Fibroblast of skin of scalp (primary cell): ENCODE results near the gene NCAPH2.
"Not testable (repeated sequence)": the region's sequence is repeated elsewhere in the genome, so short reads cannot be mapped to it uniquely, and the experiment has no call there.

ENCODE experiments used
- DNase-seq: peaks from one replicate; pipeline ENCODE4 v3.0.0-alpha.2; 2013

The NCAPH2 gene

GRCh38 chr22:50520184-50520583, 12.2 kb downstream of the NCAPH2 start:
- not testable (repeated sequence) for DNase-seq

- no peak for DNase-seq
These were observed 12.9 kb downstream of the NCAPH2 start for GRCh38 chr22:50520826-50521453.

- no peak for DNase-seq
These were observed 13.7 kb downstream of the NCAPH2 start for GRCh38 chr22:50521710-50522109.

GRCh38 chr22:50522208-50522805, 14.3 kb downstream of the NCAPH2 start:
- no peak for DNase-seq

- no peak for DNase-seq
These were observed 14.9 kb downstream of the NCAPH2 start for GRCh38 chr22:50522806-50523438.

- no peak for DNase-seq
These were observed 15.4 kb downstream of the NCAPH2 start for GRCh38 chr22:50523458-50523805.

- no peak for DNase-seq
These were observed 16.0 kb downstream of the NCAPH2 start for GRCh38 chr22:50523806-50524675.

GRCh38 chr22:50524676-50525103, 16.7 kb downstream of the NCAPH2 start:
- no peak for DNase-seq

- peak; percentile 98 for DNase-seq
These were observed 17.3 kb downstream of the NCAPH2 start, which contains the start of gene SCO2 for GRCh38 chr22:50525104-50525857. TSS of gene SCO2 (minus strand) at chr22:50525598. CDS start at chr22:50524411, 1,187 bp downstream.

GRCh38 chr22:50525858-50526107, 17.8 kb downstream of the NCAPH2 start:
- no peak for DNase-seq

- DNase-seq, result peak; percentile 79
These were observed 18.2 kb downstream of the NCAPH2 start for GRCh38 chr22:50526108-50526833.

GRCh38 chr22:50526834-50527801, 19.1 kb downstream of the NCAPH2 start:
- no peak for DNase-seq

- no peak for DNase-seq
These were observed 20.1 kb downstream of the NCAPH2 start for GRCh38 chr22:50527921-50528681.

- DNase-seq, result no peak
These were observed 20.8 kb downstream of the NCAPH2 start for GRCh38 chr22:50528682-50529415.

GRCh38 chr22:50529416-50529896, 21.4 kb downstream of the NCAPH2 start:
- no peak for DNase-seq

GRCh38 chr22:50529897-50530579, 22.0 kb downstream of the NCAPH2 start, which contains the start of gene TYMP:
TSS of gene TYMP (minus strand) at chr22:50530012. CDS start at chr22:50529709, 303 bp downstream.
- DNase-seq, result peak; percentile 66

- DNase-seq, result no peak
These were observed 22.5 kb downstream of the NCAPH2 start for GRCh38 chr22:50530580-50530876.

GRCh38 chr22:50530877-50531545, 23.0 kb downstream of the NCAPH2 start:
- DNase-seq, result peak; percentile 75
